Activated naive CD8-positive, alpha-beta T cell treated with anti-CD3 and anti-CD28 coated beads, Interleukin-2, amount 50 U/mL, for 16 hours (primary cell): ENCODE results near the gene PIGN.

ENCODE experiments used
- DNase-seq: peaks from one replicate; pipeline ENCODE4 v3.0.0-alpha.2; 2020; ENCODE audit warnings: low read depth, low spot score

Gene PIGN

GRCh38 chr18:62011416-62011815, 175.4 kb downstream of the PIGN start:
- DNase-seq, result no peak

- no peak for DNase-seq
Observed at GRCh38 chr18:62009521-62009920, 177.3 kb downstream of the PIGN start.

- no peak for DNase-seq
Observed at GRCh38 chr18:62001396-62001795, 185.5 kb downstream of the PIGN start.

- DNase-seq, result no peak
Observed at GRCh38 chr18:61998957-61999356, 187.9 kb downstream of the PIGN start.

DNA sequence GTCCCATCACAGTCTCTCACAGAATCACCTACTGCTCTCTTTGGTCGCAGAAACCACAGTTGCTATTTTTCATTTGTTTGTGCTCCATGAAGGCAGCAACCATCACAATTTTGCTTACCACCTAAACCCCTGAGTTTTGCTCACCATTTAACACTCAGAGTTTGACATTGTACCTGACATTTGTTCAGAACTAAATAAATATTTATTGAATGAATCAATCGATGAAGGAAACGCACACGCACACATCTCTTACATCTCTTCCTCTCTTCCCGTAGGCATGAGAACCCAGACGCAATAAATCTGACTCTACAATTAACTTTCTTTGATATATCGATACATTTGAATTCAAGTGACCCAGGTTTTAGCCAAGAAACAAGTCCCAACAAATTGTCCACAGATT, 188.5 kb downstream of the PIGN start:
- DNase-seq, result no peak

DNA sequence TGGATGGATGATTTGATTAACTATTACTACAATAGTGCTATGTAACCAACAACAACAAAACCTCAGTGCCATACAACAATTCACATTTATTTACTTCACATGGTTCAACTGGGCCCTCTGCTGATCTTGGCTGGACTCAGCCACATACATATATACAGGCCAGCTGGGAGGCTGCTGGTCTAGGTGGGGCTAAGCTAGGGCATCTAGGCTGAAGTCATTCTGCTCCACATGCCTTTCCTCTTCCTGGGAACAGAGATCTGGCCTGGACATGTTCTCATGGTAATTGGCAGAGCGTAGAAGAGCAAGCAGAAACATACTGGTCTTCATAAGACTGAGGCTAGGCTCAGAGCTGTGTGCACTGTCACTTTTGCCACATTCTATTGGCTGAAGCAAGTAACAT, 191.2 kb downstream of the PIGN start:
- DNase-seq, result no peak

- no peak for DNase-seq
Observed at GRCh38 chr18:61993831-61994230, 193.0 kb downstream of the PIGN start.

DNA sequence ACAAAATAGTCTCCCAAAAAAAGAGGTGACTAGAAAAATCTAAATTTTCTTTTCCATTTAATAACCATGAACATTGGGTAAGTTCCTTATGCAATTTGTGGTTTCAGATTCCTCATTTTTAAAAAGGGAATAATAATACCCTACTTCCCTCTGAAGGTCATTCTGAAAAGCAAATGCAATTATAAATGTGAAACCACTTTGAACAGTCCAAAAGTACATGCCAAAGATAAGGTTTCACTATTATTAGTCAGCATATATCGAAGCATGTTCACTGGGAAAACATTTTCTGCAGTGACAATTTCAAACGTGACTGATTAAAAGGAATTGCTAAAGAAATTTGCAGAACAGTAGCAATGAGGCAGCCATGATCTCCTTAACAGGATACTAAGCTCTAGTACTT, 193.9 kb downstream of the PIGN start:
- no peak for DNase-seq

- no peak for DNase-seq
Observed at GRCh38 chr18:61992285-61992684, 194.6 kb downstream of the PIGN start.

DNA sequence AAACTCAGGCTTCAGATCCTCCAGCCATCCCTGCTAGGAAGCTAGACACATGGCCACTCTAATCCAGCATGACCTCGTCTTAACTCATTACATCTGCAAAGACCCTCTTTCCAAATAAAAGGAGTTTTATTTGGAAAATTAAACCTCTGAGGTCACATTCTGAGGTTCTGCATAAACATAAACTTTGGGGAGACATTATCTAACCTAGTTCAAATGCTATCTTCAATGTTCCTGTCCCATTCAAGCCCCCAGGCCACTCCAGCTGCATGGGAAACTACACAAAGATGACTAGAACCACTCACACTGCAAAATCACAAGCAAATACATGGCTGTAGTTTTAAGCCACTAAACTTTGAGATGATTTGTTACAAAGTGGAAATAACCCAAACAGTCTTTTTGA, 195.0 kb downstream of the PIGN start:
- no peak for DNase-seq

- no peak for DNase-seq
Observed at GRCh38 chr18:61991201-61991600, 195.7 kb downstream of the PIGN start.
